ENCODE data around the gene CEACAM3.

CEACAM3 gene

DNA sequence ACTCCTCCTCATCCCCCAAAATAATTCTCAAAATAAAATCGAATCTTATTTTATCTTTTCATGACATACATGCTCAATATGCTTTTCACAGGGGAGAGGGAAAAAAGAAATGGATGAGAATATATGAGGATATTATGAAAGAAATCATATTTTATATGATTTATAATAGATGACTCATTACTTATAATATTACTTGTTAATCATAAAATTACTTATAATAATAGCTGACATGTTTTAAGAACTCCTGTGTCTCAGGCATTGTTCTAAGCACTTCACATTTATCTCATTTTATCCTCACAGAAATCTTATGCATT, 3.0 kb upstream of the CEACAM3 start:
- no peak for DNase-seq

- peak; percentile 53 for DNase-seq
These were observed 1.3 kb upstream of the CEACAM3 start for GRCh38 chr19:41795031-41795461.

- DNase-seq, result no peak
These were observed 514 bp downstream of the CEACAM3 start for GRCh38 chr19:41796901-41797300.

DNA sequence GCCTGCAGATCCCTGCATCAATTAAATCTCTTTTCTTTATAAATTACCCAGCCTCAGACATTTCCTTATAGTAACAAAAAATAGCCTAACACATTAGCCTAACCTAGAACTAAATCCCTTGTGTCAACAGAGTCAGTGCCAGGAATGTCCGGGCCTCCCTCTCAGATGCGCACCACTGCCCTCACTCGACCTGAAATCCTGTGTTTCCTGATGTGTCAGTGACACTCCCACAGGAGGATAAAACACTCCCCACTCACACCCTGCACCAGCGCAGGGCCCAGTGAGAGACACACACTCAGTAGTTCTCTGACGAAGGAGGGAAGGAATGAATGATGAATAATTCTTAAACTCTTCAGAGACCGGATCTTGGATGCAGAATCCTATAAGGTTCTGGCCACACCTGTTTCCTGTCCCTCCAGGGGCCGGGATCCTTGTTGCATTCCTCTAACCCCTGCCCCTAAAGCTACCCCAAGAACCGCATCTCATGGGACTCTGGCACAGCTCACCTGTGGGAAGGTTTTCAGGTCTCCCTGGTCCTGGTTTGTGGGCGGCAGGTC, 3.1 kb downstream of the CEACAM3 start:
- DNase-seq, result no peak

GRCh38 chr19:41801031-41801430, 4.6 kb downstream of the CEACAM3 start:
- no peak for DNase-seq

DNA sequence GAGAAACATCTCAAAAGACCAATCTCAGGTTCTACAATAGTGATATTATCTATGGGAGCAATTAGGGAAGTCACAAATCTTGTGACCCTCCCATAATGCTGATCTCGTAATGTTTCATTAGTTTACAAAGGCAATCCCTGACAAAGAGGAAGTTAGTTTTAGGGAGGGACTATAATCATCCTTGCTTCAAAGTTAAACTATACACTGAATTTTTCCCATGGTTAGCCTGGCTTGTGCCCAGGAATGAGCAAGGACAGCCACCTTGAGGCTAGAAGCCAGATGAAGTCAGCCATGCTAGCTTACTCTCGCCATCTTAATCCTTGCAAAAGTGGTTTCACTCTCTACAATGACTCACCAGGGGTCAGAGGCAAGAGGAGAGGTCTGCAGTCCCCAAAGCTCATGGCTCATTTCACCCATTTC, 5.4 kb downstream of the CEACAM3 start:
- no peak for DNase-seq

DNA sequence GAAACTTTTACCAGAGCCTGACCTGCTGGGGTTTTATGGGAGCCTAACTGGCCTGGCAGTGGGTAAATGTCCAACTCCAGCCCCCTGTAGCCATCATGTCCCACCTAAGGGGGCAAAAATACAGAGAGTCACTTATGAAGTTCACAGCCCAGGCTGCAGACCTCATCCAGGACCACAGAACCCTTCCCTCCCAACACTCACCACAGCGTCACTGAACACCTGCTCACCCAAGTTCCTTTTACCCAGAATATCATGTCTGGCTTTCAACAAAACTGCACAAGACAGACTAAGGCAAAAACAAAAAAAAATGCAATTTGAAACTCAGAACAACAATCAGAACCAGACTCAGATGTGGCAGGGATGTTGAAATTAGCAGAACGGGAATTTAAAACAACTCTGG, 6.4 kb downstream of the CEACAM3 start:
- DNase-seq, result no peak

DNA sequence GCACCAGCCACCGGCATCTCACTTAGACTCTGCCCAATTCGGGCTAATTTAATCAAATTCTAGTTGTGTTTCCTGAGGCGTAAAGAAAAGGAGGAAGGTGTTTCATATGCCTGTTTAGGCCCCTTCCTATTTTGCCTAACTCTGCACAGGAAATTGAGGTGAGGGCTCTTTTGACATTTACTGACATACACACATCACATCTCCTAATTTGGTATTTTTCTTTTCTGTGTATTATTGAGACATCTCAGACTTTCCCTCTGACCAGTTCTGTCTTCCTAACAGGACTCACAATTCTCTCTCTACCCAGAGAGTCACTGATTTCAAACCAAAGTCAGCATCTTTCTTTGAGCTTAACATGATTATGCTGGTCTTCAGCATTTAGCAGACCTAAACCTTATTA, 7.9 kb downstream of the CEACAM3 start:
- DNase-seq, result no peak

DNA sequence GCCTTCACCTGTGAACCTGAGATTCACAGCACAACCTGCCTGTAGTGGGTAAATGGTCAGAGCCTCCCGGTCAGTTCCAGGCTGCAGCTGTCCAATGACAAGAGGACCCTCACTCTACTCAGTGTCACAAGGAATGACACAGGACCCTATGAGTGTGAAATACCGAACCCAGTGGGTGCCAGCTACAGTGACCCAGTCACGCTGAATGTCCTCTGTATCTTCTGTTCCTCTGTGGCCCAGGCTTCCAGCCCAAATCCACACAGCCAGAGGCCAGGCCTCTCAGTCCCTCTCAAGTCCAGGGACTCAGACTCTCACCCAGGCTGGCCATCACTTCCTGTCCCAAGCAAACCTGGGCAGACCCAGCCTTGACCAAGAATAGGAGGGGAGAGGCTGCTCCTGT, 10.8 kb downstream of the CEACAM3 start:
- no peak for DNase-seq

DNA sequence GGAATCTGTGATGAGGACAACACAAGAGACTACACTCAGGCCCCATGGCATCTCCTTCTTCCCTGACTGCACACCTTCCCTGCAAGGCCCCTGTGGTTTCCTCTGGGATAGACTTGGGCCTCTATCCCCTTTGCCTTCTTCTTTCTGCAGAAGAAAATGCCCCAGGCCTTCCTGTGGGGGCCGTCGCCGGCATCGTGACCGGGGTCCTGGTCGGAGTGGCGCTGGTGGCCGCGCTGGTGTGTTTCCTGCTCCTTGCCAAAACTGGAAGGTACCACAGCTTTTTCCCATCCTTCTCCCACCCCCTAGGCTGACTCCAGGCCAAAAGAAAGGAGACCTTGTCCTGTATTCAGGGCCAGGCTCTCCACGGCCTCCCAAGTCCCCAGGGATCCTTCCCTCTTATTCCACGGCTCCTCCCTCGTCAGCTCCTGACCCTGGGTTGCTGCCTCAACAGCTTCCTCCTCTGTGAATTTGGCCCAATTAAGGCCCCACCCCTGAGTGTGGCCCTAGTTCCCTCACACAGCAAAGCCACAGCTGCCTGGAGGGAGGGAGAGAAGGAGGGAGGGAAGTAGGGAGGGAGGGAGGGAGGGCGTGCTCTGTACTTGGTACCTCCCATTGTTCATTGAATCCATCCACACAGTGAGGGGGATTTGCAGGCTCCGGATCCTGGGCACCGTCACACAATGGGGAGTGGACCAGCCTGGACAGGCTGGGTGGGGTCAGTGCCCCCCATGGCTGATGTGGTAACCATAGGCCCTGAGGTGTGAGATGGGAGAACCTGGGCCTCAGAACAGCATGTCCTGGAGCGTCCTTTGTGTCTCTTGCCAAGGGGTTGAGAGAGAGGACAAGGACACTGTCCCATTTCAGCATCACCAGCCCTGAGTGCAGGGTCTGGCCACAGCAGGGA, 12.5 kb downstream of the CEACAM3 start:
- DNase-seq, result no peak

DNA sequence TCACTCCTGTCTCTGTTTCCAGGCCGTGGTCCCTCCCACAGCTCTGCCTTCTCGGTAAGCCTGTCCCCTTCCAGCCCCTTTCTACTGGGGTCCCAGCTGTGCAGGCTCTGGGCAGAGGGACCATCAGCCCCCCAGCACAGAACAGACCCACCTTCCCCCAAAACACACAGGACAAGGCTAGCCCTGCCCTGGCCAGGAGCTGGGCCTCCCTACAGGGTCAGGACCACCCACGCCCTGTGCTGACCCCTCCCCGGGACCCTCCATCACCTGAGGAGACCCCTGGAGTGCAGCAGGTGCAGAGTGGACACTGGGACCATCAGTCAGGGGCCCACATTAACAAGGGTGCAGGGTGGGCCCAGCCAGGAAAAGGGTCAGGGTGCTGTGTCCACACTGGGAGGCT, 13.9 kb downstream of the CEACAM3 start:
- no peak for DNase-seq

GRCh38 chr19:41811036-41811435, 14.6 kb downstream of the CEACAM3 start:
- DNase-seq, result no peak

GRCh38 chr19:41811981-41812380, 15.6 kb downstream of the CEACAM3 start:
- DNase-seq, result no peak

- DNase-seq, result no peak
These were observed 17.5 kb downstream of the CEACAM3 start for GRCh38 chr19:41813911-41814310.

GRCh38 chr19:41815301-41815700, 18.9 kb downstream of the CEACAM3 start:
- no peak for DNase-seq

DNA sequence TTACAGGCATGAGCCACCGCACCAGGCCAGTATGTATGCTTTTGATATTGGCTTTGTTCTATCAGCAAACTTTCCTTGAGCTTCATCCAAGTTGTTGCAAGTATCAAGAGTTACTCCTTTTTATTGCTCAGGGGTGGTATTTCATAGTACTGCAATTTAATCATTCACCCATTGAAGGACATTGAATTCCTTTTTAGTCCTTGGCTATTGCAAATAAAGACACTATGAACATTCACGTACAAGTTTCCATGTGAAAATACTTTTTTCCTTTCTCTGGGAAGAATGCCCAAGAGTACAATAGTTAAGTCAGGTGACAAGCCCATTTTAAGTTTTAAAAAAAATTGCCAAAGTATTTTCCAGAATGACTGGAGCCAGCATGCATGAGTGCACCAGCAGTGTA, 20.4 kb downstream of the CEACAM3 start:
- no peak for DNase-seq

GRCh38 chr19:41821003-41821735, 24.8 kb downstream of the CEACAM3 start:
- DNase-seq, result peak; percentile 44

GRCh38 chr19:41837981-41838708, 41.8 kb downstream of the CEACAM3 start:
- no peak for DNase-seq

GRCh38 chr19:41839211-41839610, 42.8 kb downstream of the CEACAM3 start:
- no peak for DNase-seq

- no peak for DNase-seq
These were observed 47.0 kb downstream of the CEACAM3 start for GRCh38 chr19:41843371-41843770.

DNA sequence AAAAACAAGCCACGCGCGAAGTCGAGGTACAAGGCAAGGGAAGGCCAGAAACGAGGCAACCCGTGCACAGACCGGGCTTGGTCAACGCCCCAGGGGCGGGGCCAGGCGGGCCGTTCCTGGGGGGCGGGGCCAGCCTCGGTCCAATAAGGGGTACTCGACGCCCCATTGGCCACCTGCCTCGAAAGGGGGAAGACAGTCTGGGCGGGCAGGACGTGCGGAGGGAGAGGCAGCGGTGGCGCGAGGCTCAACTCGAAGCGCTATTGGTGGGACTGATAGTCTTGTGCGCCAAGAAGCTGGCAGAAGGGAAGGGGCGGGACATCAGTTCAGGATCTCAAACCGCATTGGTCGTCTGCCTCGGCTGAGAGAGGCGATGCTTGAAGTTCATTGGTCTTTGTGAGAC, 48.2 kb downstream of the CEACAM3 start, which contains the start of gene LYPD4:
Gene LYPD4 (minus strand): TSS at position 83 of the 400 bp plus-strand sequence. CDS start 5,398 bp downstream, outside the sequence.
- DNase-seq, result no peak

DNA sequence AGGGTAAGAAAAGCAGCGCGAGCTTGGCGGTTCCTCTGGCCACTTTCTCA, 48.4 kb downstream of the CEACAM3 start, which contains the start of gene DMRTC2:
Gene DMRTC2 (plus strand): TSS at position 42 of the 50 bp plus-strand sequence. CDS start 2,387 bp downstream, outside the sequence.
- no peak for DNase-seq

GRCh38 chr19:41845051-41845590, 48.7 kb downstream of the CEACAM3 start:
- no peak for DNase-seq
